ENCODE measurements around the gene CACNA1C. TPM values are rescaled to one million over a fixed set of nuclear protein-coding genes. Genes with fewer than 3 reads are reported as not detected.

The CACNA1C gene
- total and polyA plus RNA-seq, 2 of the 4 experiments (the other 2 are of a cell fraction): 1.6 to 2.6 TPM

DNA sequence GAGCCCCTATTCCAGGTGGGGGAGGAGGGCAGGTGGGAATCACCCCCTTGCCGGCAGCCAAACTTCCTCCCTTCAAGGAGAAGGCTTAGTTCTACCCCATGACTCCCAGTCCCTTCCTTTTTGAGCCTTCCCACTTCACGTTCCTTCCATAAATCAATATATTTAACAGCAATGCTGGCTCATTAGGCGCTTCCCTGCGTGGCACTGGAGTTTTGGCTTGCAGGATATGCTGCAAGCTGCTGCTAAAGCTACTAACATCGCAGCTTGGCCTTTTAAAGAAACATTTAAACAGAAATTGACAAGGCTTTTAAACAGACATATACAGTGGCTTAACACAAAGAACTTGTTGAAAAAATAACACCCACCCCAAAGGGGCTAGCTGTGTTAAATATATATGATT is 434.0 kb downstream of the CACNA1C start:
- in situ Hi-C loops (cut with MboI; ENCODE audit: low sequenced_read_pairs) (no loop called here), intact Hi-C loops (cut with micrococcal nuclease) (no loop called here), dilution Hi-C loops (cut with HindIII; ENCODE audit: low sequenced_read_pairs, unreplicated experiment) (no loop called here)
- CTCF ChIA-PET: interaction anchor here (1.1 kb wide), 1 partner anchor 17 kb away, joined by 3 read pairs; no protein-coding TSS in a partner anchor
- Histone ChIP-seq H3K14ac (replicated peaks; ENCODE audit: low read depth, low read length) (no peak overlapping the region), H2BK5ac (ENCODE audit: low read depth, low read length, poor library complexity, severe bottlenecking) (no peak overlapping the region), H3K27me3 (ENCODE audit: control insufficient read depth, insufficient read depth, low read length) (peaks cover 29% of the 10 kb centered on the region), H2BK15ac (ENCODE audit: low read depth, low read length) (no peak overlapping the region), H4K5ac (ENCODE audit: low read depth, low read length) (no peak overlapping the region), H3K36me3 (ENCODE audit: control insufficient read depth, insufficient read depth, low read length) (peaks cover 6% of the 10 kb centered on the region; the same call in 1 of the 2 replicates), H3K23ac (ENCODE audit: low read depth, low read length) (no peak overlapping the region), H4K20me1 (ENCODE audit: insufficient read depth, low read length) (peaks cover 4% of the 10 kb centered on the region; the same call in 1 of the 2 replicates), H3K27ac (ENCODE audit: insufficient read depth, low read length) (no peak overlapping the region), H3K18ac (ENCODE audit: low read depth, low read length) (no peak overlapping the region), H2AK9ac (replicated peaks; ENCODE audit: low read depth, low read length, poor library complexity) (no peak overlapping the region), H4K91ac (ENCODE audit: insufficient read depth, low read depth, low read length) (no peak overlapping the region), H2AK5ac (ENCODE audit: low read depth, low read length) (no peak overlapping the region), H3K56ac (ENCODE audit: extremely low read depth, insufficient read depth, low read length) (no peak overlapping the region), H4K8ac (ENCODE audit: low read depth in 2 of 2, low read length in 2 of 2) (no peak overlapping the region), H3K4me3 (ENCODE audit: insufficient read depth, low read depth, low read length) (no peak overlapping the region), H3K9me3 (ENCODE audit: control insufficient read depth, insufficient read depth, low read length) (no peaks in the 10 kb centered on the region), H3K4me1 (ENCODE audit: control insufficient read depth, insufficient read depth, low read length) (peaks cover 10% of the 10 kb centered on the region; the same call in 1 of the 2 replicates), H3K9me1 (ENCODE audit: insufficient read depth, low read length) (no peaks in the 10 kb centered on the region; the same call in 1 of the 2 replicates), H3K9ac (ENCODE audit: low read depth, low read length) (no peak overlapping the region), H3K4me2 (ENCODE audit: low read depth, low read length) (no peak overlapping the region), H2BK120ac (ENCODE audit: low read depth, low read length) (no peak overlapping the region), H2BK20ac (ENCODE audit: low read depth, low read length) (no peak overlapping the region), H2AFZ (replicated peaks; ENCODE audit: low read length, poor library complexity) (no peak overlapping the region), H3K4ac (ENCODE audit: low read depth, low read length) (no peak overlapping the region), H3K79me1 (ENCODE audit: low read depth in 1 of 2, low read length in 2 of 2) (no peaks in the 10 kb centered on the region)
- peak; percentile 8; the same call in 1 of the 2 replicates for ATAC-seq (ENCODE audit: low read depth)
- no peak for DNase-seq
- TF ChIP-seq RFX5 (IDR thresholded peaks at IDR 0.05; ENCODE audit: low read depth, low read length): no peak
- TF ChIP-seq CHD1 (IDR thresholded peaks at IDR 0.05; ENCODE audit: low read depth, low read length): no peak
- TF ChIP-seq BHLHE40 (IDR thresholded peaks at IDR 0.05; ENCODE audit: low read depth, low read length): no peak
- no peak for TF ChIP-seq RCOR1 (IDR thresholded peaks at IDR 0.05; ENCODE audit: insufficient replicate concordance, low read length)
- no peak for TF ChIP-seq POLR2A (IDR thresholded peaks at IDR 0.05; ENCODE audit: low read depth, low read length)
- no peak for TF ChIP-seq CEBPB (IDR thresholded peaks at IDR 0.05; ENCODE audit: low read depth, low read length)
- no peak for TF ChIP-seq FOS (IDR thresholded peaks at IDR 0.05; ENCODE audit: low read depth, low read length)
- TF ChIP-seq CTCF (conservative IDR thresholded peaks at IDR 0.05; ENCODE audit: low read depth, low read length): no peak
- TF ChIP-seq MAZ (IDR thresholded peaks at IDR 0.05; ENCODE audit: borderline replicate concordance, low read depth, low read length): no peak
- TF ChIP-seq NFE2L2 (IDR thresholded peaks at IDR 0.05; ENCODE audit: low read depth, low read length): no peak
- no peak for TF ChIP-seq SMC3 (IDR thresholded peaks at IDR 0.05; ENCODE audit: low read depth, low read length)
- BruUV-seq (replicated peaks): no TSS peak
- no CpG with 5 or more reads among the region's 5 CpGs for WGBS, 2 experiments (ENCODE audit: extremely low coverage in 2 of 2, insufficient read length in 1 of 2)
- POLR2A ChIA-PET (ENCODE audit: unreplicated experiment): no interaction called here

Data from IMR-90 (cell line).